Hematopoietic multipotent progenitor cell (in vitro differentiated cells): Measurements from ENCODE around the gene TBC1D24. TPM values are rescaled to one million over a fixed set of nuclear protein-coding genes. Genes with fewer than 3 reads are reported as not detected.
A peak's percentile ranks its signal among the peaks of the same experiment; 100 is the strongest.

ENCODE experiments used
- DNase-seq, 3 donors: peaks; one replicate each; pipeline ENCODE4 v3.0.0-alpha.2; 2011 to 2015; ENCODE audit warnings: low read depth in 2 of 3, low spot score in 2 of 3
- total RNA-seq: library from RNA; depleted of rRNA; stranded (reverse); fragments of >200 nt; gene quantifications from one replicate; pipeline ENCODE4 v1.2.3, GENCODE V29; 2012

TBC1D24 gene
- total RNA-seq, 1 donor = 21.5 TPM

DNA sequence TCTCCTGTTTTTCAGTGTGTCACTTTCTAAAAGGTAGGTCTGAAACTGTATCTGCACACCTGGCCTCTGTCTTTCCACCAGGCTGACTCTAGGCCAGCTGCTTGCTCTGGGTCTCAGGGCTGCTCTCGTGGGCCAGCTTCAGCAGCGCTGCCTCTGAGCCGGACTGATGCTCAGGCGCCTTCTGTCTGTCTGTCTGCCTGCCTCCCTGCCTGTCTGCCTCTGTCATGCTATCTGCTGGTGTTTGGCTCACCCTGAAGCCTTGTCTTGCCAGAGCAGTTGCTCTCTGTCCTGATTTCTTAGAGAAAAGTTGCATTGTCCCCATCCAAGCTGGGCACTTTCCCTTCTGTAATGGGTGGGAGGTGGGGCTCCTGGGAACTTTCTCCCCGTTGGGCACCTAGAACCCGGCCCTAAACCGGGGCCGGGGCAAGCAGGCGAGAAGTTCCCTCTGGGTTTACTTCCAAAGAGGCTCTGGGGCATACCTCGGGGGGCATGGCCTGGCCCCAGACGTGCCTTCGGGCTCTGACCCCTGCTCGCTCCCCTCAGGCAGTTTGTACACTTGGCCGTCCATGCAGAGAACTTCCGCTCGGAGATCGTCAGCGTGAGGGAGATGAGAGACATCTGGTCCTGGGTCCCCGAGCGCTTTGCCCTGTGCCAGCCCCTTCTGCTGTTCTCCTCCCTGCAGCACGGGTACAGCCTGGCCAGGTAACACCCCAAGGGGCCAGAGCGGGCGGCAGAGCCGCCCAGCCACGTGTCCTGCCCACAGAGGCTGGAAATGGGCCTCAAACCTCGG lies 23.0 kb downstream of the TBC1D24 start:
- DNase-seq = no peak

DNA sequence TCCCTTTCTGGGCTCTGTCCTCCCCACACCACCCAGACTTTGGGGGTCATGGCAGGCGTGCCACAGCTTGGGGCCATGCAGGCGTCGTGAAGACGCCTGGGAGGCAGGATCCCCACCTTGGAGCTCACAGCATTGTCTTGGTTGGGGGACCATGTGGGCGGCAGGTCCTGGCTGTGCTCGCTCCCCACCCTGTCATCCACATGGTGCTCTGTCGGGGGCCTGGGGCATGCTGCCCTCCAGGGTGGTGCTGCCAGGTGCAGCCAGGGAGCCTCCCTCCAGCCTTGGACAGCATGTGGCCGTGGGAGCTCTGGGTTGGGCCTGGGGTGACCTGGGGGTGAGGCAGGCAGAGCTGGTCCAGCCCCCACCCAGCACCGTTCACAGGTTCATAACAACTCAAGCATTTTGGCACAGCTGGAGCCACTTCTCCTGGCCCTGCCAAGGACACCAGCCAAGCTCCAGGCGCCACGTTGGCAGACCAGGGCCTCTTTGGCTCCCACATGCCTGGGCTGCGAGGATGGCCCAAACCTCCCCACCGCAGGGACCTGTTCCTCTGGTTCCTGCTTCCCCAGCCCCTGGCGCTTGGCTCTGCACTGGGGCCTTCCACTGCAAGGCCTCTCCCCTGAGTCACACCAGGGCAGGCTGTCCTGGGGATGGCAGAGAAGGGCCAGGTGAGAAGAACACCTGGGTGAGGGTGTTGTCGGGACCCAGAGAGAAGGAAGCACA lies 23.8 kb downstream of the TBC1D24 start:
- no peak for DNase-seq

DNA sequence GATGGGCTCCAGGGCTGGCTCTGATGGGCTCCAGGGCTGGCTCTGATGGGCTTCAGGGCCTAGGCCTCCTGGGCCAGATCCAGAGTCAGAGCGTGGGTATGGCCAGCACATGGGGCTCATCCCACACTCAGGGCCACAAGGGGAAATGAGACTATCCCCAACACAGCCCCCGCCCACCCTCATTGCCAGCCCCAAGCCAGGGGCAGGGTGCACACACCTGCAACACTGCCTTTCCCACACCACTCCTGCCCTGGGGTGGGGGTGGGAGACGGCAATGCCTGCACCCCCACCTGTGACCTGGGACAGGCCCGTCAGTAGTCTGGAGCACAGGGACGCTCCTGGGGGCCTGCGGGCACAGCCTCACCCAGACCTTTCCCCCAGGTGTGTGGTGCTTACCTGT lies 24.5 kb downstream of the TBC1D24 start:
- DNase-seq = no peak

DNA sequence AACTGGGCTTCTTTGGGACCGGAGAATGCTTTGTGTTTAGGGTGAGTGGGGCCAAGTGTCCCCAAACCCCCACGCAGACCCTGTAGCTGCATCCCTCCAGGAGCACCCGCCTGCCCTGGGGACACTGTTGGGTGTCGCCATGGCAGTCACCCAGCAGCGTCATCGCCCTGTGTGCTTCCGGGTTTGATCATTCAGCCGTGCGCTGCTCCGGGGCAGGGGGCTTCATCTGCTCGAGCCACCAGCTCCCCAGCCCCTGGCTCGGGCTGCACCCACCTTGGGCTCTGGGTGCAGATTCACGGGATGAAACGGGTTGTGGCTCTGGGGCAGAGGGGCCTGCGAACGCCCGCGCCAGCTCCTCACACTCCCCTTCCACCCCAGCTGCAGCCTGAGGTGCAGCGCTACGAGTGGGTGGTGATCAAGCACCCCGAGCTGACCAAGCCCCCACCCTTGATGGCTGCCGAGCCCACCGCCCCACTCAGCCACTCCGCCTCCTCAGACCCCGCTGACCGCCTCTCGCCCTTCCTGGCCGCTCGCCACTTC lies 25.0 kb downstream of the TBC1D24 start:
- no peak for DNase-seq

DNA sequence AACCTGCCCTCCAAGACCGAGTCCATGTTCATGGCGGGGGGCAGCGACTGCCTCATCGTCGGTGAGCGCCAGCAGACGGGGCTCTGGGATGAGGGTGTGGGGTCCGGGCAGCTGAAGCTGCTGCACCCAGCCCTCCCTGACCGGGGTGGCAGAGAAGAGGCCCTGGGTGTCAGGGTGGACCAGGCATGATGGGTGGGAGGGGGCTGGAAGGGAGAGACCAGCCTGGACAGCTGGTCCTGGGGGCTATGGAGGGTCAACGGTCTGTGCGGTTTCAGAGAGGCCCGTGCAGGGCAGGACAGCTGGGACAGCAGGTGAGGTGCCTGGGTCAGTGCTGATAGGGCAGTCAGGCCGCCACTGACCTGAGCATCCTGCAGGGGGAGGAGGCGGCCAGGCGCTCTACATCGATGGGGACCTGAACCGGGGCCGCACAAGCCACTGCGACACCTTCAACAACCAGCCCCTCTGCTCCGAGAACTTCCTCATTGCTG lies 25.5 kb downstream of the TBC1D24 start:
- DNase-seq = no peak

DNA sequence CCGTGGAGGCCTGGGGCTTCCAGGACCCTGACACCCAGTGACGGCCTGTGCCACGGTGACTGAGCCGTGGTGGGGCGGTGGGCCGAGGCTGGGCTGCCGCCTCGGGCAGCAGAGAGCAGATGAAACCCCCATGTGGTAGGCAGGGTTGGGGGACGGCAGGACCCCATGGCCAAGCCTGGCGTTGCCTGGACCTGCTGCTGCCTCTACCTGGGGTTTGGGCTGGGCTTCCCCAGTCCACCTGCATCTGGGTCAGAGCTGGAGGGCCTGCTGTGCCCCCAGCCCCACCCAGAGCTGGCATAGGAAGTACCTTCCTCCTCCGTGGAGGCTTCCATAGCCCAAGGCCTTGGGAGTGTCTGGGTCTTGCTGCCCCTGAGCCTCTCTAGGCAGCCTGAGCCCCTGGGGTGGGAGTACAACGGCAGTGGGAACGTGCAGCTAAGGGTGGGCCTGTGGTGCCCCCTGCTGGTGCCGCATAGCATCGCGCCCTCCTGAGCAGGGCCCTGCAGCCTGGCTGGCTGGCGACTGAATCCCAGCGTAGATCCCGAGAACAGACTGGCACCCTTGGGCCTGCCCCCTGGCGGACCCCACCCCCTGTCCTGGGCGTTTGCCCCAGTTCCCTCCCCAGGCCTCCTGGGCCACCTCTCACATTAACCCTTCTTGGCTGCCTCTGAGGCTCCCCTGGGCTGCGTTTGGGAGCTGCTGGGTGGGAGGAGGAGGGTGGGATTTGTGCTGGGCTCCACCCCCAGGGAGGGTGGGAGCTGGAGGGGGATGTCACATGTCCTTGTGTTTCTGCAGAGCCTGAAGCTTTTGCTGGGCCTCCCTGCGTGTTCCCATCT lies 26.2 kb downstream of the TBC1D24 start:
- DNase-seq = peak; percentile 72 to 86 (median 82)

DNA sequence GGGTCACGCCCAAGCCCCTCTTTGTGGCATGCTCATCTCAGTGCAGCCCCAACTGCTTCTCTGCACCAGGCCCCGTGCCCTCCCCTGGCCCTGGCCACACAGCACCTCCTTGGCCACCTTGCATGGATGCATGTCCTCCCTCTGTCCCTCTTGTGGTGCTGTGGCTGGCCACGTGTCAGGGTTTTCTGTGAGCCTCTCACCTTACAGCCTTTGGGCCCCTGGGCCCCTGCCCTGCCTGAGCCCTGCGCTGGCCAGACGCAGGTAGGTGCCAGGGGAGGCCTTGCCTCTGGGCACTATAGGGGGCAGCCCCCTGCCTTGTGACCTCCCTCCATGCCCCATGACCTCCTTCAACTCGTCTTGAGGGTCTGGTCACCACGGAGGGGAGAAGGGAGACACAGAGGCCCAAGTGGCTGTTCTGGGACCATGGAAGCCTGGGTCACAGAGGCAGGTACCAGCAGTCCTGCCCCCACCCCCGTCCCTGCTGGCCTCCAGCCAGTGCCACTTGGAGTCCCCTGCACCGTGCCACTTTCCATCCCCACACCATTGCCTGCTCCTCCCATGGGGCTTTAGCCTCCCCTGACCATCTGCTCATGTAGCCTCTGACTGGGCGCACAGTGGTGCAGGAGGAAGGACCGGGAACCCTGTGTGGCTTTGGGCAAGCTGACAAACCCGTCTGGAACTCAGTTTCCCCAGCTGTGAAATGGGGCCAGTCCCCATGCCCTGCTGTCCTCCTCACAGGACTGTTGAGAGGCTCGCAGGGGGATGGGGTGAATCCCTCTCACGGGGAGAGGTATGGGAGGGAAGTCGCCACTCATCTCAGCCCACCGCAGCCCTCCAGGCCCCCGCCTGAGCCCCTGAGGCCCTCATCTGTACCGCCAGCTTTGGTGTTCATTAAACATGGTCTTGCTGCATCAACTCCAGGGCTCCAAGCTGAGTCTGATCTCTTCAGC lies 27.3 kb downstream of the TBC1D24 start:
- no peak for DNase-seq

DNA sequence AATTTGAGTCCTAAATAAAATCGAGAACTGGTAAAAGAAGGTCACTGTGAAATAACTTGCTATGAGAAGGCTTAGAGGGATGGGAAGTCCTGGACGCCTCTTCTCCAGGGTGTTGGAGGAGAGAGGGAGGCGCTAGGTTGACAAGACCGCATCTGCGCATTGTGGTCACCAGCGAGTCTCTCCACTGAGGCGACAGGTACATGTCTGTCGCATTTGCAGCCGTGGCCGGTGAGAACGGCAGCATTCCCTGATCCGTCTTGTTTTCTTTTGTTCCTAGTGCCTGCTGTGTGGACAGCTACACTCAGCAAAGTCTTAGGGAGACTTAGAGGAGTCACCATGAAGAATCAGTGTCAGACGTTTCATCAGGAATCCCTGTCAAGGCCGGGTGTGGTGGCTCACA lies 30.8 kb downstream of the TBC1D24 start:
- DNase-seq = no peak

DNA sequence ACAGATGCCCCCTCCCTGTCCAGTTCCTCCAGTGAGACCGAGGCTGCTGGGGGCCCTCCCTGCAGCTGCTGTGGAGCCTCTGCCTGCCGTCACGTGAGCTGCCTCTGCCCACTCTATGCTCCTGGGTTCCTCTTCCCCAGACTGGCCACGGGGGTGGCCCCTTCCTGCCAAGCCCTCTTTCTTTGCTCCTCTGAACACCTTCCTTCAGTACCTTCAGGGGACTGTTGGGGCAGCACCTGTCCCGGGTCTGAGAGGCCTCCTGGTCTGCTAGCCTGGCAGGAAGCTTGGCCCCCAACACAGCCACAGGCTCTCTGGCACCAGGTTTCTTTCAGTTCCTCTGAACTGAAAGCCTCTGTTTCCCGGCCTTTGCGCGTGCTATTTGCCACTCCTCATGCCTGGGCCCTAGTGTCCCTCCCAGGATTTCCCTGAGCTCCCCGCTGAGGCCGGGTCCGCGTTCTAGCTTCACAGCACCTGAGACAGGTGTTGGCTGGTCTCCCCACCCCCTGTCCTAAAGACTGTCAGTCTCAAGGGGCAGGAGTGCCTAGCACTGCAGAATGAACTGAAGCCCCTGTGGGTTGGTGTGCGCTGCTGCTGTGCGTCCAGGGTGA lies 32.2 kb downstream of the TBC1D24 start:
- peak in 2 of 3 donors; percentile 75 to 79 for DNase-seq

DNA sequence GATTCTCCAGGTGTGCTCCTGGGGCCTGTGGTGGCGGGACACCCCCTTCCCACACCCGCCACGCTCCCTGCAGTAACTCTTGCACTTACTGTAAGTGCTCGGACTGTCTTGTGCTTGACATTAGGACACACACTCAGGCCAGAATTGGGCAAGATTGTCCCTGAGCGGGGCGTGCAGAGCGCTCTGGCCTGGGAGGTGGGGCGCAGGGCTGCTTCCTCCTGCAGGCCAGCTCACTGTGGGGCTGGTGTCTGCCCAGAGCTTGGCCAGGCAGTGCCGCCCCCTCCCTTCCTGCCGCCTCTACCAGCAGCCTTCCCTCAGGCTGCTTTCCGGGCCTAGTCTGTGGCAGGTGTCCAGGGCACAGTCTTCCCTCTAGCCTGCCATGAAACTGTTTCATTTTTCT lies 32.7 kb downstream of the TBC1D24 start:
- DNase-seq = no peak

DNA sequence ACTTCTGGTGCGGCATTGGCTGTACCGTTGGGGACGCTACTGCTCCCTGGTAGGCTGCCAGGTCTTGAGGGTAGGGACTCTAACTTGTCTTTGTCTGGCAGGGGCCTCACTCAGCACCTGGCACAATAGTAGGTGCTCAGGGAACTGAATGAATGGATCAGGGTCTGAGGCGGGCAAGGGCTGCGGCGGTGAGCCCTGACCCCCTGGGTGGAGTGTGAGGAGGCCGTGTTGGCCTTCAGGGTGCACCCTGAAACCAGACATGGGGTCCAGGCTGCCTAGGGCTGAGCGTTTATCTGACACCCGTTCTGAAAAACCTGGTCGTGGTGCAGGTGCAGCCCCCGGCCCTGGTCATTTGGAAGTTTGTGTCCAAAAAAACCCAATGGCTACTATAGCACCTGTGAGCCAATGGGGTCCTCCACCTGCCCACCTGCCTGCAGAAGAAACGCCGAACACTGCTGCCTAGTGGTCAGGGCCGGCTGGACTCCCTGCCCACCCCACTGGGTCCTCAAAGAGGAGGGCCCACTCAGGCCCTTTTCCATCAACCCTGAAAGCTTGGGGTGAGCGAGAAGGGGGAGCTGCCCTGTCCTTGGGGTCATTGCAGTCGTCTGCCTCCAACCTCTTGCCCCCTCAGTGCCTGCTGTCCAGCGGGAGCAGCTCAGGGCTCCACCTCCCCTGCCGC lies 33.9 kb downstream of the TBC1D24 start:
- no peak for DNase-seq

DNA sequence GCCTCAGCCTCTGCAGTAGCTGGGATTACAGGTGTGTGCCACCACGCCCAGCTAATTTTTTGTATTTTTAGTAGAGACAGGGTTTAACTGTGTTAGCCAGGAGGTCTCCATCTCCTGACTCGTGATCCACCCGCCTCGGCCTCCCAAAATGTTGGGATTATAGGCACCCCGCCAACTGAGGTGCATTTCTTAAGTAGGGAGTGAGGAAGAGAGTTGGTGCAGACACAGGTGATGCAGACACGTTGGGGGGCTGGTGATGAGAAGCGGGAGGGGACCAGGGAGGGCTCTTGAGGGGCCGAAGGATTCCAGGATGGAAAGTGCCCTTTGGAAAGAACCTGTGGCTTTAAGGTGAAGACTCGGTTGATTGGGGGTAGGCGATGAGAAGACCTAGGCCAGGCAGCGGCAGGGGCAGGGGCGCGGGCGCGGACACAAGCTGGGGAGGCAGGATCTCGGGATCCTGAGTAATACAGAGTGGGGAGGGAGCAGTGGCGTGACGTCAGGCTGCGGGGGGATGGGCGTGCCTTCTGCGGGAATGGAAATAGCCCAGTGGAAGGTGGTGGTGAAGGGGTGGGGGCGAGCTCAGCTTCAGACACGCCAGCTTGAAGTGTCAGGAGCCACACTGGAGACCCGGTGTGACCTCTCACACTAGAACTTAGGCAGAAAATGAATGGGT lies 36.3 kb downstream of the TBC1D24 start:
- DNase-seq = no peak

DNA sequence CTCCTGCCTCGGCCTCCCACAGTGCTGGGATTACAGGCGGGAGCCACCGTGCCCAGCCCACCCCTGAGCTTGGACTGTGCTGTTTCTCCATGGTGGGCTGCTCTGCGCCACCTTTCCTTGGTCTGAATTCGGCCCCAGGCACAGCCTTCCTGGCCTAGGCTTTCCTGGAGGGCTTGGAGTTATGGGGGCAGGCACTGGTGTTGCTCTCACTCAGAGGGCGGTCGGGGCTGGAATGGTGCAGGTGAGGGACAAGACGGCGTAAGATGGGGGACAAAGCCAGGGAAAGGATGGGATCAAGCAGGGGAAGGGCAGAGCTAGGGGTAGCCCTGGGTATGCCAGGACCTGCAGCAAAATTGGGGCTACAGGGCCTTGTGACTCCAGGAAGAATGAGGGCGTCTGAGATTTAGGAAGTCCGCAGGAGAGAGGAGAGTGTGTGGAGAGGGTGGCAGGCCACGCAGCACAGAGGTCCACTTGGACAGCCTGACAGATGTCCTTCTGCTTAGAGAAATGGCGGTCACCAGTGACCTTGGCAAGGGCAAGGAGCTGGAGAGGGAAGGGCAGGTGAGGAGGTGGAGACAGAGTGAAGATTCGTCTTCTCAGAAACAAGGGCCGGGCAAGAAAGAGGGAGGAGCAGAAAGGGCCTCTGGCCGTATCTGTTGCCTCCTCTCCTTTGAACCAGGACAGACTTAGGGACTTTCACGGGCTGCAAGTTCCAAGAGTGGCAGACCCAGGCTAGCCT lies 37.2 kb downstream of the TBC1D24 start:
- DNase-seq = no peak

DNA sequence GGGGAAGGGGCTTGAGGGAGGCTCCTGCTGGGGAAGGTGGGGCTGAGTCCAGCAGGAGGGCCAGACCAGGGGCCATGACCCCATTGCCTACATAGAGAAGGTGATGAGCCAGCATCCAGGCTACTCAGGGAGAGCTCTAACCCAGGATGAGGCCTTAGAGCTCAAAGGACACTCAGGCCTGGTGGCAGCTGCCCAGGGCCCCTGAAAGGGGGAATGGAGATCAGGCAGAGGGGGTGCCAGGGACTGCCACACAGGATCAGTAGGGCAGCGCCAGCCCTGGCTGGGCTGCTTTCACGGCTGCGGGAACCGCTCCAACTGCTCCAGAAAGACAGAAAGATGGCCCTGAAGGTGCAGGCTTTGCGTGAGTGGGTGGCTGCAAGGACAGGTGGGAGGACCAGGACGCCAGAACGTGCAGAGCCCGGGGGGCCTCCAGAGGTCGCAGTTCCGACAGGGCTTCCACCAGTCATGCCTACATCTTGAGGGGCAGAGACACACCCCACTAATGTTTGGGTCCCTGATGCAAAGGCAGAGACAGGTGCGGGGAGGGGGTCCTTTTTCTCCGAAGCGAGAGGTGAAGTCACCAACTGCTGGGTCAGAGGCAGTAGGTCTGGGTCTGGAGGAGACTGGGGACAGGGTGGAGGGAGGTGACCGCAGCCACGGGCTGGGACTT lies 37.9 kb downstream of the TBC1D24 start:
- DNase-seq = peak in 2 of 3 donors; percentile 55 to 65

DNA sequence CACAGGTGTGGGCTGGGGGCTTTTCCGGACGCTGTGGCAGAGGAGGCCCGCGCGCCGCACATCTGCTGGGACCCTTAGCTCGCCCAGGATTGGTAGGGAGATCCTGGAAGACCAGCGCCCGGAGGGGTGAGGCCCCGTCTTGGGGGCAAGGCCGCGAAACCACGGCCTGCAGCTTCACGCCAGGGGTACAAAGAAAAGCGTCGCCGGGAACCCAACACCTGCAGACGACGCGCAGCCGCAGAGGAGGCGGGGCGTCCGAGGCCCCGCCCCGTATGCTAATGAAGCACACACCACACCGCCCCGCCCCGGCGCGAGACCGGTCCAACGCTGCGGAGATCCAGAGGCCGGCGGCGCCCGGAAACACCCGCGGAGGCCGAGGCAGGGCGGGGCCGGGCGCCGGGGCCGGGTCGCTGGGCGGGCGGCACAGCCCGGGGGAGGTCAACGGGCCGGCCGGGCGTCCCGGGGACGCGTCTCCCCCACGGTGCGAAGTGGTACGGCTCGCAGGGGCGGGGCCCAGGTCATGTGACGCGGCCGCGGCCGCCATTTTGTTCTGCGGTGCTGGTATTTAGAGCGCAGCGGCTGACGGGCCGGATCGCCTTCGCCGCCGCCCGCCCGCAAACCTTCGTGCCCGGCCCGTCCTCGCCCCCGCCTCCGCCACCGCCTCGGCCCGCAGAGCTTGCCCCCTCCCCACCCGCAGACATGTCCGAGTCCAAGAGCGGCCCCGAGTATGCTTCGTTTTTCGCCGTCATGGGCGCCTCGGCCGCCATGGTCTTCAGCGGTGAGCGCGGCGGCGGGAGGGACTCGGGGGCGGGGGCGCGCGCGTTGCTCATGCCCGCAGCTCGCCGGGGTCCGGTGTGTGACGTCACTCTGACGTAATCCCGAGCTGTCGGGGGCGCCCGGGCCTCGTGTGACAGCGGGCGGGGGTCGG lies 38.7 kb downstream of the TBC1D24 start, which contains the start of gene ATP6V0C:
Gene ATP6V0C (plus strand): TSS at position 548 of the 928 bp plus-strand sequence. CDS start 152 bp downstream, at position 700.
- DNase-seq = peak; percentile 91 to 94 (median 91)
